ENCODE measurements around the gene RPL7A. TPM values are rescaled to one million over a fixed set of nuclear protein-coding genes. Genes with fewer than 3 reads are reported as not detected.

RPL7A gene
- total RNA-seq, 1 donor from 2014 or later = 2,746 TPM

- H3K27ac Mint-ChIP-seq (ENCODE audit: unreplicated experiment) = peak overlapping the region; percentile 92
- H3K36me3 Mint-ChIP-seq (ENCODE audit: low read depth) = peaks cover 25% of the 10 kb centered on the region
- peak overlapping the region; percentile 96 for H3K4me3 Mint-ChIP-seq
- DNase-seq (ENCODE audit: low read depth, low spot score) = no peak
- H3K9me3 Mint-ChIP-seq = no peaks in the 10 kb centered on the region
- no peak for TF ChIP-seq CTCF (conservative IDR thresholded peaks at IDR 0.05)
- peaks cover 33% of the 10 kb centered on the region for H3K4me1 Mint-ChIP-seq
- H3K27me3 Mint-ChIP-seq (ENCODE audit: low read depth) = peaks cover 4% of the 10 kb centered on the region
Measured at GRCh38 chr9:133346021-133346785, 1.8 kb upstream of the RPL7A start.

DNA sequence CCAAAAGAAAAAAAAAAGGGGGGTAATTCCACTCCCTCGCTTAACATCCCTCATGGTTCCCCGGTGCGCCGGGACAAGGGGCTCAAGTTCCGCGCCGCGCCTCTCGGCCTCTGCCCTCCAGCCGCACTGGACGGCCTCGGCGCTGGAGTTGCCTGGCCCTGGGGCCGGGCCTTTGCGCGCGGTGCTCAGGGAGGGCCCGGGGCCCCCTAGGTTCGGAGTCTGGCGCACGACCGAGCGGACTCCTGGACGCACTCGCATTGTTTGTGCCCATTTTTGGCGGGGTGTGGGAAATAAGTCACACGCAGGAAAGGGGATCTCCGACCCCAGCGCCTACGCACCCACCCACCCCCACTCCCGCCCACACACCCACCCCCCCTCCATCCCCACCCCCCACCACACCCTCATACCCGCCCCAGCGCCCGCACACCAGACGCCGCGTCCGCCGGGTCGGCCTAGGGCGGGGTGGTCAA lies 468 bp upstream of the RPL7A start:
- Mint-ChIP-seq H3K27me3 (ENCODE audit: low read depth) (peaks cover 4% of the 10 kb centered on the region), H3K4me3 (peak overlapping the region; percentile 96), H3K27ac (ENCODE audit: unreplicated experiment) (no peak overlapping the region), H3K36me3 (ENCODE audit: low read depth) (peaks cover 37% of the 10 kb centered on the region), H3K9me3 (no peaks in the 10 kb centered on the region), H3K4me1 (peaks cover 33% of the 10 kb centered on the region)
- no peak for TF ChIP-seq CTCF (conservative IDR thresholded peaks at IDR 0.05)
- peak; percentile 37 for DNase-seq (ENCODE audit: low read depth, low spot score)

- DNase-seq (ENCODE audit: low read depth, low spot score) = no peak
- Mint-ChIP-seq H3K27ac (ENCODE audit: unreplicated experiment) (peak overlapping the region; percentile 100), H3K4me1 (peaks cover 33% of the 10 kb centered on the region), H3K9me3 (no peaks in the 10 kb centered on the region), H3K27me3 (ENCODE audit: low read depth) (peaks cover 4% of the 10 kb centered on the region), H3K36me3 (ENCODE audit: low read depth) (peaks cover 39% of the 10 kb centered on the region), H3K4me3 (peak overlapping the region; percentile 96)
- TF ChIP-seq CTCF (conservative IDR thresholded peaks at IDR 0.05) = no peak
Measured at GRCh38 chr9:133348718-133349573, 928 bp downstream of the RPL7A start.

DNA sequence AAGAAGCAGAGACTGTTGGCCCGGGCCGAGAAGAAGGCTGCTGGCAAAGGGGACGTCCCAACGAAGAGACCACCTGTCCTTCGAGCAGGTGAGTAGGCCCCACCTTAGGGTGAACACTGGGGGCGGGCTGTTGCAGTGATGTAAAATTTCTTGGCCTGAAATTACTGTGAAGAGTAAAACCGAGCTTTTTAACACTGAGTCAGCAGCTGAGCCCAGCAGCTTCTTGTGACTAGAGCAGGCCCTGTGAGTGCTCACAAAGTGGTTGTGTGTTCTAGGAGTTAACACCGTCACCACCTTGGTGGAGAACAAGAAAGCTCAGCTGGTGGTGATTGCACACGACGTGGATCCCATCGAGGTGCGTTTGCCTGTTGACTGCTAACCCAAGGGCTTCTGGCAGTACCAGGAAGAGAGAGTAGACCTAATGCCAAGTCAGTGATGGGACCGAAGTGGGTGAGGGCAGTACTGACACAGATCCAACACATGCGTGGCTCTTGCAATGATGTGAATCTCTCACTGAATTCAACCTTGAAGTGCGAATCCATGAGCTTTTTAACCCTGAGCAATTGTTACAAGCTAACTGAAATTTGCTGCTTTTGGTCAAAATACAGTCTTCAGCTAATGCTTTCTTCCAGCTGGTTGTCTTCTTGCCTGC lies 2.1 kb downstream of the RPL7A start:
- H3K27me3 Mint-ChIP-seq (ENCODE audit: low read depth) = peaks cover 4% of the 10 kb centered on the region
- peak overlapping the region; percentile 96 for H3K4me3 Mint-ChIP-seq
- peaks cover 38% of the 10 kb centered on the region for H3K4me1 Mint-ChIP-seq
- no peak for TF ChIP-seq CTCF (conservative IDR thresholded peaks at IDR 0.05)
- peaks cover 39% of the 10 kb centered on the region for H3K36me3 Mint-ChIP-seq (ENCODE audit: low read depth)
- peak overlapping the region; percentile 35 for H3K27ac Mint-ChIP-seq (ENCODE audit: unreplicated experiment)
- no peaks in the 10 kb centered on the region for H3K9me3 Mint-ChIP-seq
- DNase-seq (ENCODE audit: low read depth, low spot score) = no peak

DNA sequence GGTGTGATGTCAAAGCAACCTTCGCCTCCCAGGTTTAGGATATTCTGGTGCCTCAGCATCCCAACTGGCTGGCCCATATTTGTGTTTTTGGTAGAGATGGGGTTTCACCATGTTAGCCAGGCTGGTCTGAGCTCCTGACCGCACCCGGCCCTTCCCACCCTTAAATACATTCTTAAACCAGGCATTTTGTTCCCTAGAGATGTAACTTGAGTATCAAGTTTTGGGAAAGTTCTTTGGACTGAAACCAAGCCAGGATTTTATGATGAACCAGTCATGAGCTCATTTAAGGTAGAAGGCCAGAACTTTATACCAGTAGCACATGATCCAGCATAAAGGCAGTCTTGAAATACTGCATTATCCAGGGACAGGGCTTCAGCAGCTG lies 3.5 kb downstream of the RPL7A start:
- H3K27ac Mint-ChIP-seq (ENCODE audit: unreplicated experiment) = no peak overlapping the region
- no peak for DNase-seq (ENCODE audit: low read depth, low spot score)
- H3K27me3 Mint-ChIP-seq (ENCODE audit: low read depth) = peaks cover 9% of the 10 kb centered on the region
- H3K36me3 Mint-ChIP-seq (ENCODE audit: low read depth) = peaks cover 39% of the 10 kb centered on the region
- peak overlapping the region; percentile 96 for H3K4me3 Mint-ChIP-seq
- no peaks in the 10 kb centered on the region for H3K9me3 Mint-ChIP-seq
- H3K4me1 Mint-ChIP-seq = peaks cover 35% of the 10 kb centered on the region
- TF ChIP-seq CTCF (conservative IDR thresholded peaks at IDR 0.05) = no peak

Measured in neural crest cell (in vitro differentiated cells).